A549 (cell line): Measurements from ENCODE around the gene PPP1R9A. TPM values are rescaled to one million over a fixed set of nuclear protein-coding genes. Genes with fewer than 3 reads are reported as not detected.

Experiments
- ATAC-seq, 2 experiments: fragments of 200-7000 bp in 1 of 2; fragments of >200 bp in 1 of 2; cut with Nextera tagmentation in 1 of 2; cut with Tn5 transposase in 1 of 2; 3 replicates each; pipeline versions ENCODE4 v1.8.0 to v1.9.1; 2018 to 2020; ENCODE audit warnings: mild to moderate bottlenecking in 1 of 2, moderate library complexity in 1 of 2
- CTCF ChIA-PET: fragments of 300-600 bp; sonication (Branson Sonifier 250); formaldehyde crosslinking; extraction: SDS; loops from one replicate; lab custom pipeline; 2021; ENCODE audit warnings: antibody characterized with exemption, inconsistent platforms; lab: Yijun Ruan, JAX
- POLR2A ChIA-PET: fragments of 350-600 bp; formaldehyde crosslinking; extraction: SDS; loops from one replicate; lab custom pipeline; 2021; ENCODE audit warnings: antibody characterized with exemption, inconsistent platforms; lab: Yijun Ruan, JAX
- DNase-seq, 2 experiments: peaks; one replicate each; pipeline versions ENCODE4 v3.0.0 to v3.0.0-alpha.2; 2011 to 2016; ENCODE audit warnings: low read depth in 1 of 2, low spot score in 1 of 2
- FAIRE-seq: peaks from 2 replicates; lab custom pipeline; 2011; peaks lifted over from hg19 to GRCh38; lab: Jason Lieb, UNC
- H3K27ac ChIP-seq, 2 experiments: fragments of >200 bp; sonication (Bioruptor Twin); formaldehyde crosslinking; 3 replicates each; pipeline ENCODE4 v1.5.1; 2016 to 2017
- H3K4me1 ChIP-seq: fragments of >200 bp; sonication (Bioruptor Twin); formaldehyde crosslinking; 3 replicates; pipeline ENCODE4 v1.6.1; 2016
- H3K4me2 ChIP-seq: fragments of >200 bp; sonication (Bioruptor Twin); formaldehyde crosslinking; 3 replicates; pipeline ENCODE4 v1.6.1; 2016
- H3K4me3 ChIP-seq: fragments of >200 bp; sonication (Bioruptor Twin); formaldehyde crosslinking; 3 replicates; pipeline ENCODE4 v1.5.1; 2016
- H3K9me3 ChIP-seq: fragments of >200 bp; sonication (Bioruptor Twin); formaldehyde crosslinking; 3 replicates; pipeline ENCODE4 v1.6.1; 2016
- BHLHE40 ChIP-seq: IDR thresholded peaks from 2 replicates; pipeline ENCODE4 v1.6.1; 2012; ENCODE audit warnings: low read depth, low read length, inconsistent platforms
- CBX8 ChIP-seq: fragments of 200-600 bp; sonication (generic); IDR thresholded peaks from 2 replicates; pipeline ENCODE4 v1.6.1; 2016
- CHD4 ChIP-seq: fragments of 200-600 bp; sonication (generic); IDR thresholded peaks from 2 replicates; pipeline ENCODE4 v1.6.1; 2016; ENCODE audit warnings: antibody characterized with exemption, mild to moderate bottlenecking, borderline replicate concordance
- FOXS1 ChIP-seq: fragments of 250-450 bp; sonication (Bioruptor Pico); IDR thresholded peaks from 2 replicates; pipeline ENCODE4 v1.5.0; 2020; ENCODE audit warnings: mild to moderate bottlenecking, moderate library complexity
- MYC ChIP-seq: IDR thresholded peaks from 2 replicates; pipeline ENCODE4 v1.6.1; 2012; ENCODE audit warnings: mild to moderate bottlenecking, inconsistent platforms, low read length, improper control_type of control experiment, borderline replicate concordance
- NFE2L2 ChIP-seq: fragments of 150-350 bp; conservative IDR thresholded peaks from 2 replicates; pipeline ENCODE4 v1.6.1; 2014; ENCODE audit warnings: low read length
- NPAS2 ChIP-seq: fragments of 250-450 bp; sonication (Bioruptor Pico); IDR thresholded peaks from 2 replicates; pipeline ENCODE4 v1.8.0; 2022; ENCODE audit warnings: mild to moderate bottlenecking, moderate library complexity, borderline replicate concordance
- PBX3 ChIP-seq: IDR thresholded peaks from 2 replicates; pipeline ENCODE4 v1.6.1; 2012
- RARB ChIP-seq: fragments of 250-450 bp; sonication (Bioruptor Pico); IDR thresholded peaks from 2 replicates; pipeline ENCODE4 v1.8.0; 2021; ENCODE audit warnings: mild to moderate bottlenecking, moderate library complexity
- RCOR1 ChIP-seq: fragments of 150-350 bp; IDR thresholded peaks from 2 replicates; pipeline ENCODE4 v1.6.1; 2014; ENCODE audit warnings: antibody characterized with exemption, low read length, low read depth
- RNF2 ChIP-seq: fragments of 200-600 bp; sonication (generic); IDR thresholded peaks from 2 replicates; pipeline ENCODE4 v1.6.1; 2016; ENCODE audit warnings: low read depth, mild to moderate bottlenecking, antibody characterized with exemption, moderate library complexity, borderline replicate concordance
- SMC3 ChIP-seq: fragments of >200 bp; sonication (Bioruptor Twin); formaldehyde crosslinking; IDR thresholded peaks from 3 replicates; pipeline ENCODE4 v1.6.1; 2018; ENCODE audit warnings: inconsistent platforms
- TFCP2L1 ChIP-seq: fragments of 250-450 bp; sonication (Bioruptor Pico); IDR thresholded peaks from 2 replicates; pipeline ENCODE4 v1.5.0; 2021; ENCODE audit warnings: mild to moderate bottlenecking
- ZFP36 ChIP-seq: fragments of 450-650 bp; IDR thresholded peaks from 2 replicates; pipeline ENCODE4 v1.6.1; 2014; ENCODE audit warnings: borderline replicate concordance; ENCODE audit not compliant: partially characterized antibody
- ZNF302 ChIP-seq: fragments of 250-450 bp; sonication (Bioruptor Pico); IDR thresholded peaks from 2 replicates; pipeline ENCODE4 v1.9.0; 2021; ENCODE audit warnings: inconsistent platforms, mild to moderate bottlenecking, moderate library complexity
- WGBS: methylation state at CpG from one replicate; pipeline ENCODE4 v1.1.6; 2017; ENCODE audit errors: missing lambda C conversion rate; 5-methylcytosine and 5-hydroxymethylcytosine counted together
- polyA plus RNA-seq, 4 experiments: library from polyadenylated mRNA; depleted of rRNA in 3 of 4; stranded (reverse); fragments of >200 nt; fragmentation: RNase III in 1 of 4; extraction: RNeasy Plus Mini Kit Qiagen cat#74134 plus additional on column Dnase treatment in 1 of 4; gene quantifications; 2 replicates in 3 of 4; 3 replicates in 1 of 4; pipeline ENCODE4 v1.2.3, GENCODE V29; 2011 to 2017

PPP1R9A gene
- polyA plus RNA-seq, 2 of the 4 experiments (the other 2 are of a cell fraction), result 5.0 to 18.7 TPM

- WGBS, result 95% methylated on average over 4 of the region's 4 CpGs
- Histone ChIP-seq H3K27ac (0 out of 6 replicates have a peak overlapping the region, but pooled peaks of 1 of the 2 experiments have one; percentile 6), H3K4me2 (no peak overlapping the region), H3K9me3 (no peaks in the 10 kb centered on the region), H3K4me3 (no peak overlapping the region), H3K4me1 (peaks cover 16% of the 10 kb centered on the region)
- CTCF ChIA-PET, result interaction anchor here (3.9 kb wide), 1 partner anchor 11 kb away, joined by 15 read pairs; the partner anchor contains the start of gene PON1
- TF ChIP-seq MYC (no peak), CHD4 (no peak), RNF2 (no peak), PBX3 (no peak), CBX8 (no peak), TFCP2L1 (CRISPR knock-in tag) (no peak), ZFP36 (no peak)
- DNase-seq (no peak), FAIRE-seq (no peak), ATAC-seq (no peak)
- POLR2A ChIA-PET, result no interaction called here
Measured at GRCh38 chr7:95312561-95312960, 405.2 kb downstream of the PPP1R9A start.

GRCh38 chr7:95316588-95316987, 409.2 kb downstream of the PPP1R9A start:
- Histone ChIP-seq H3K9me3 (no peaks in the 10 kb centered on the region), H3K27ac (no peak overlapping the region), H3K4me3 (no peak overlapping the region), H3K4me1 (peaks cover 22% of the 10 kb centered on the region), H3K4me2 (no peak overlapping the region)
- ATAC-seq (no peak), DNase-seq (no peak), FAIRE-seq (no peak)
- TF ChIP-seq FOXS1 (CRISPR knock-in tag), result no peak
- no peak for TF ChIP-seq RARB (CRISPR knock-in tag)
- no peak for TF ChIP-seq CBX8
- TF ChIP-seq NFE2L2, result 0 out of 2 replicates have a peak, but pooled peaks have one; percentile 19
- no peak for TF ChIP-seq NPAS2 (CRISPR knock-in tag)
- TF ChIP-seq CHD4, result no peak
- 65% methylated on average over 2 of the region's 2 CpGs for WGBS
- CTCF ChIA-PET, result interaction anchor here (1.2 kb wide), 1 partner anchor 51 kb away, joined by 3 read pairs; no protein-coding TSS in a partner anchor
- POLR2A ChIA-PET, result no interaction called here

GRCh38 chr7:95317546-95317945, 410.2 kb downstream of the PPP1R9A start:
- no peak for DNase-seq

GRCh38 chr7:95317966-95318365, 410.6 kb downstream of the PPP1R9A start:
- DNase-seq, result no peak
- ChIA-PET CTCF (no interaction called here), POLR2A (interaction anchor here (0.7 kb wide), 1 partner anchor 523 kb away, joined by 9 read pairs; no protein-coding TSS in a partner anchor)
- Histone ChIP-seq H3K27ac (peak overlapping the region; percentile 25 to 59; a peak in 4 of 6 replicates), H3K4me2 (peak overlapping the region; percentile 7; the same call in 2 of the 3 replicates), H3K4me3 (no peak overlapping the region), H3K4me1 (peaks cover 29% of the 10 kb centered on the region), H3K9me3 (no peaks in the 10 kb centered on the region)
- FAIRE-seq, result no peak
- TF ChIP-seq CBX8, result no peak
- TF ChIP-seq SMC3, result no peak
- no peak for TF ChIP-seq BHLHE40
- ATAC-seq, result no peak
- WGBS, result 80% methylated on average over 3 of the region's 3 CpGs

More at GRCh38 chr7:95317546-95317945, 410.2 kb downstream of the PPP1R9A start:
- ChIA-PET CTCF (no interaction called here), POLR2A (interaction anchor here (0.7 kb wide), 1 partner anchor 522 kb away, joined by 9 read pairs; no protein-coding TSS in a partner anchor)
- Histone ChIP-seq H3K9me3 (no peaks in the 10 kb centered on the region), H3K4me2 (peak overlapping the region; percentile 7; the same call in 2 of the 3 replicates), H3K4me1 (peaks cover 25% of the 10 kb centered on the region), H3K4me3 (no peak overlapping the region), H3K27ac (peak overlapping the region; percentile 25 to 59; a peak in 2 of 6 replicates)
- ATAC-seq, result no peak
- no peak for FAIRE-seq
- TF ChIP-seq ZNF302 (CRISPR knock-in tag), result no peak
- no peak for TF ChIP-seq SMC3
- no peak for TF ChIP-seq RCOR1
- 46% methylated on average over 2 of the region's 2 CpGs for WGBS
